ENCODE results near the gene DIP2A. TPM values are rescaled to one million over a fixed set of nuclear protein-coding genes. Genes with fewer than 3 reads are reported as not detected.

The DIP2A gene
- total and polyA plus RNA-seq, 2 of the 8 experiments (the other 6 are each of a cell fraction or from before 2014, with no cell fraction given), result 16.0 to 27.1 TPM

DNA sequence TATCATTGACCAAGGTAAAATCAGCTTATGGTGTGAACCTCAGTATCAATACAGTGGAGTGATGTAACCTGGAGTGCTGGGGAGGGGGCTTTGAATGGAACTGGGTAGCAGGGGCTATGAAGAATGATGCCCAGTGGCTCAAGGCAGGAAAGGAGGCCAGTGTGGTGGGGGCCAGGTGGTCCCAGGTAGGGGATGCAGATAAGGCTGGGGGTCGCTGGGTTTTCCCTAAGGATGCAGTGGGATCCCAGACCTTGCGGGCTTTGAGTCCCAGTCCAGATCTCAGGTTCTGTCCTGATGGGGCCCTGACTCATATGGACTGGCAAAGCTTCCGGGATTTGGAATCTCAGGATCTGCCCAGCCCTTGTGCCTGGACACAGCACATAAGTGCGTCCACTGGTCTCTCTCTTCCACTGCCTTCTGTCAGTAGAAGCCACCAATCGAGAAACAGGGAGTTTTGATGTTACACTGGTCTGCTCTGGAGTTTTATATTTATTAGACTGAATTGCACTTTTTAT, 94.2 kb downstream of the DIP2A start:
- H3K36me3 ChIP-seq (ENCODE audit: control insufficient read depth in 2 of 4, insufficient read depth in 4 of 4, low read length in 3 of 4), result peaks cover 0 to 19% (median 8%) of the 10 kb centered on the region in 4 experiments; a peak in 6 of 8 replicates
- H3K27me3 ChIP-seq (replicated peaks in 1 of 4; ENCODE audit: control insufficient read depth in 3 of 4, extremely low read depth in 1 of 4, insufficient read depth in 3 of 4, low read length in 3 of 4), result no peaks in the 10 kb centered on the region
- no peak for FAIRE-seq
- H2AFZ ChIP-seq (ENCODE audit: low read length), result no peak overlapping the region
- no peaks in the 10 kb centered on the region for H3K9me3 ChIP-seq (ENCODE audit: insufficient read depth in 2 of 2, low read depth in 1 of 2, low read length in 1 of 2)
- H3K79me1 ChIP-seq (ENCODE audit: low read depth, low read length), result no peaks in the 10 kb centered on the region
- peaks cover 0 to 4% of the 10 kb centered on the region in 2 experiments for H4K20me1 ChIP-seq (replicated peaks in 1 of 2; ENCODE audit: control insufficient read depth in 1 of 2, insufficient read depth in 2 of 2, low read length in 2 of 2)
- H3K4ac ChIP-seq (replicated peaks; ENCODE audit: insufficient read length, low read depth, low read length), result no peak overlapping the region
- H2AK5ac ChIP-seq (ENCODE audit: low read depth, low read length), result no peak overlapping the region
- H4K8ac ChIP-seq (ENCODE audit: extremely low read depth, insufficient read depth, low read length), result peak overlapping the region; percentile 41; the same call in 1 of the 2 replicates
- no peak overlapping the region for H3K4me2 ChIP-seq (ENCODE audit: insufficient read depth in 1 of 2, low read depth in 2 of 2, low read length in 2 of 2)
- no peak overlapping the region for H3K4me3 ChIP-seq (ENCODE audit: extremely low read depth in 1 of 4, insufficient read depth in 2 of 4, low read depth in 3 of 4, low read length in 4 of 4)
- no peak overlapping the region for H3K9ac ChIP-seq (replicated peaks in 1 of 4; ENCODE audit: extremely low read depth in 1 of 4, low read depth in 3 of 4, low read length in 3 of 4)
- H4K5ac ChIP-seq (ENCODE audit: insufficient read length, low read depth, low read length), result no peak overlapping the region
- no peak overlapping the region for H2BK120ac ChIP-seq (replicated peaks; ENCODE audit: low read depth, low read length)
- H3K4me1 ChIP-seq (replicated peaks in 1 of 4; ENCODE audit: control insufficient read depth in 3 of 4, insufficient read depth in 4 of 4, low read length in 3 of 4), result no peaks in the 10 kb centered on the region
- ChIA-PET POLR2A (ENCODE audit: partially characterized antibody) (no interaction called here), CTCF (ENCODE audit: partially characterized antibody) (interaction anchor here (0.6 to 2.7 kb wide), 4 partner anchors 10 to 83 kb away, joined by 3 to 9 read pairs (median 6); partner anchors contain the start of gene PRMT2)
- H3K79me2 ChIP-seq (ENCODE audit: control insufficient read depth in 1 of 2, insufficient read depth in 2 of 2, low read length in 2 of 2), result no peaks in the 10 kb centered on the region
- no peak overlapping the region for H2BK20ac ChIP-seq (ENCODE audit: low read length)
- no peak overlapping the region for H3K18ac ChIP-seq (ENCODE audit: extremely low read depth, low read length)
- TF ChIP-seq, protein P1, sequence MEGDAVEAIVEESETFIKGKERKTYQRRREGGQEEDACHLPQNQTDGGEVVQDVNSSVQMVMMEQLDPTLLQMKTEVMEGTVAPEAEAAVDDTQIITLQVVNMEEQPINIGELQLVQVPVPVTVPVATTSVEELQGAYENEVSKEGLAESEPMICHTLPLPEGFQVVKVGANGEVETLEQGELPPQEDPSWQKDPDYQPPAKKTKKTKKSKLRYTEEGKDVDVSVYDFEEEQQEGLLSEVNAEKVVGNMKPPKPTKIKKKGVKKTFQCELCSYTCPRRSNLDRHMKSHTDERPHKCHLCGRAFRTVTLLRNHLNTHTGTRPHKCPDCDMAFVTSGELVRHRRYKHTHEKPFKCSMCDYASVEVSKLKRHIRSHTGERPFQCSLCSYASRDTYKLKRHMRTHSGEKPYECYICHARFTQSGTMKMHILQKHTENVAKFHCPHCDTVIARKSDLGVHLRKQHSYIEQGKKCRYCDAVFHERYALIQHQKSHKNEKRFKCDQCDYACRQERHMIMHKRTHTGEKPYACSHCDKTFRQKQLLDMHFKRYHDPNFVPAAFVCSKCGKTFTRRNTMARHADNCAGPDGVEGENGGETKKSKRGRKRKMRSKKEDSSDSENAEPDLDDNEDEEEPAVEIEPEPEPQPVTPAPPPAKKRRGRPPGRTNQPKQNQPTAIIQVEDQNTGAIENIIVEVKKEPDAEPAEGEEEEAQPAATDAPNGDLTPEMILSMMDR (IDR thresholded peaks at IDR 0.05; ENCODE audit: control extremely low read depth in 1 of 3, insufficient read depth in 1 of 3, low read depth in 1 of 3, low read length in 3 of 3), result no peak
- no peak for TF ChIP-seq SAP30 (IDR thresholded peaks at IDR 0.05; ENCODE audit: insufficient read depth, insufficient replicate concordance, low read length)
- TF ChIP-seq KDM1A (IDR thresholded peaks at IDR 0.05; ENCODE audit: borderline replicate concordance, low read length), result no peak
- DNase-seq (ENCODE audit: low read depth in 1 of 2, low spot score in 2 of 2), result no peak
- no peak overlapping the region for H3K23ac ChIP-seq (ENCODE audit: insufficient read length)
- no peak overlapping the region for H3K56ac ChIP-seq (replicated peaks; ENCODE audit: insufficient read length, low read depth, low read length)
- H2BK5ac ChIP-seq (ENCODE audit: low read depth, low read length), result no peak overlapping the region
- H3K23me2 ChIP-seq (ENCODE audit: low read depth, low read length), result no peaks in the 10 kb centered on the region; the same call in 1 of the 2 replicates
- H3K27ac ChIP-seq (ENCODE audit: low read depth, low read length), result no peak overlapping the region
- H3K14ac ChIP-seq (ENCODE audit: insufficient read length), result no peak overlapping the region
- no peak overlapping the region for H2BK15ac ChIP-seq (ENCODE audit: low read length)
- H4K91ac ChIP-seq (replicated peaks; ENCODE audit: insufficient read length, low read length), result no peak overlapping the region
- WGBS, 2 experiments (ENCODE audit: extremely low coverage in 1 of 2, insufficient coverage in 1 of 2, insufficient read length in 1 of 2, insufficient replicate concordance in 2 of 2, low coverage in 1 of 2, low lambda C conversion rate in 2 of 2, missing lambda C conversion rate in 1 of 2), result 98% methylated on average over 5 of the region's 5 CpGs; no CpG with 5 or more reads in 1 of the 2 experiments
- no peak overlapping the region for H2BK12ac ChIP-seq (ENCODE audit: low read depth, low read length)
